Right atrium auricular region (tissue), 2 donors: ENCODE measurements around the gene DGLUCY. TPM values are rescaled to one million over a fixed set of nuclear protein-coding genes. Genes with fewer than 3 reads are reported as not detected.
"Not testable (repeated sequence)": the region's sequence is repeated elsewhere in the genome, so short reads cannot be mapped to it uniquely, and the experiment has no call there.

Experiments used
- DNase-seq: peaks from one replicate; pipeline ENCODE4 v3.0.0-alpha.2; 2019; ENCODE audit warnings: low spot score
- H3K27ac ChIP-seq, 2 donors: fragments of 200-600 bp; sonication (generic); 1 replicate in 1 of 2; 2 replicates in 1 of 2; pipeline ENCODE4 v1.5.1; 2016 to 2019
- H3K27me3 ChIP-seq, 2 donors: fragments of 200-600 bp; sonication (generic); one replicate each; pipeline versions ENCODE4 v1.5.1 to v1.6.0; 2017 to 2019
- H3K36me3 ChIP-seq: fragments of 200-600 bp; sonication (generic); one replicate; pipeline ENCODE4 v1.5.1; 2016
- H3K4me1 ChIP-seq, 2 donors: fragments of 200-600 bp; sonication (generic); one replicate each; pipeline versions ENCODE4 v1.5.1 to v1.6.0; 2017 to 2019
- H3K4me3 ChIP-seq, 2 donors: fragments of 200-600 bp; sonication (generic); 1 replicate in 1 of 2; 2 replicates in 1 of 2; pipeline ENCODE4 v1.5.1; 2017 to 2019; ENCODE audit warnings: mild to moderate bottlenecking in 1 of 2, moderate library complexity in 1 of 2
- H3K9me3 ChIP-seq, 2 donors: fragments of 200-600 bp; sonication (generic); one replicate each; pipeline ENCODE4 v1.5.1; 2019
- total RNA-seq, 2 donors: library from RNA; depleted of rRNA; stranded (reverse); fragments of >200 nt; gene quantifications; one replicate each; pipeline ENCODE4 v1.1.0, GENCODE V29; 2016
- TF ChIP-seq, protein P1 (sequence below), 2 donors: fragments of 200-600 bp; sonication (generic); IDR thresholded peaks; one replicate each; pipeline ENCODE4 v1.5.1; 2019; ENCODE audit warnings: antibody characterized with exemption in 2 of 2

DGLUCY gene
- total RNA-seq, 2 donors from 2014 or later: 81.8 to 136 TPM

DNA sequence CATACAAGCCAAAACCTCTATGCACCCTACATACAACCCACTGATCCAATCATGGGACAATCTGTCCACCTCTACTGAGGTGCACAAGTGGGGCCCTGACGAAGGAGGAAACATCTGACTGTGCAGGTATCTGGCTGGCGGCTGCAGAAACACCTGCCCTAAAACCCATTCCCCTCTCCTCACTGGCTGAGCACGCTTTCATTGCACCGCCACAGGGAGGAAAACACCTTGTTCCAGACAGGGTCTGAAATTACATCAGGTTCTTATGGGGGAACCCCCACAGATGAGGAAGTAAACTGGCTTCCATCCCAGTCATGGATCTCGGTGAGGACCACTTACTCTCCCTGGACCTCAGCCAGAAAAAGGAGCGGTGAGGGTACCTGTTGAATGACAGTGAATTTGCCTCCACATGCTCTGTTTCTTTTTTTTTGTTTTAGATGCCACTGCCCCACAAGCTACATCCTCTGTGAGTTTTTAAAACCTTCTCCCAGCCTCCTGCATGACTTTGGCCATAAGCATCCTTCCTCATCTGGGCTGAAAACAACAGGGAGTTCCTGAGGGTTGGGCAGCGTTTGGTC is 23.8 kb upstream of the DGLUCY start:
- no peak for DNase-seq
- no peaks in the 10 kb centered on the region for H3K36me3 ChIP-seq
- TF ChIP-seq, protein P1, sequence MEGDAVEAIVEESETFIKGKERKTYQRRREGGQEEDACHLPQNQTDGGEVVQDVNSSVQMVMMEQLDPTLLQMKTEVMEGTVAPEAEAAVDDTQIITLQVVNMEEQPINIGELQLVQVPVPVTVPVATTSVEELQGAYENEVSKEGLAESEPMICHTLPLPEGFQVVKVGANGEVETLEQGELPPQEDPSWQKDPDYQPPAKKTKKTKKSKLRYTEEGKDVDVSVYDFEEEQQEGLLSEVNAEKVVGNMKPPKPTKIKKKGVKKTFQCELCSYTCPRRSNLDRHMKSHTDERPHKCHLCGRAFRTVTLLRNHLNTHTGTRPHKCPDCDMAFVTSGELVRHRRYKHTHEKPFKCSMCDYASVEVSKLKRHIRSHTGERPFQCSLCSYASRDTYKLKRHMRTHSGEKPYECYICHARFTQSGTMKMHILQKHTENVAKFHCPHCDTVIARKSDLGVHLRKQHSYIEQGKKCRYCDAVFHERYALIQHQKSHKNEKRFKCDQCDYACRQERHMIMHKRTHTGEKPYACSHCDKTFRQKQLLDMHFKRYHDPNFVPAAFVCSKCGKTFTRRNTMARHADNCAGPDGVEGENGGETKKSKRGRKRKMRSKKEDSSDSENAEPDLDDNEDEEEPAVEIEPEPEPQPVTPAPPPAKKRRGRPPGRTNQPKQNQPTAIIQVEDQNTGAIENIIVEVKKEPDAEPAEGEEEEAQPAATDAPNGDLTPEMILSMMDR (IDR thresholded peaks at IDR 0.05): no peak
- H3K4me1 ChIP-seq: no peaks in the 10 kb centered on the region
- no peaks in the 10 kb centered on the region for H3K27me3 ChIP-seq
- H3K27ac ChIP-seq: no peak overlapping the region
- no peaks in the 10 kb centered on the region for H3K9me3 ChIP-seq
- H3K4me3 ChIP-seq: no peak overlapping the region

DNA sequence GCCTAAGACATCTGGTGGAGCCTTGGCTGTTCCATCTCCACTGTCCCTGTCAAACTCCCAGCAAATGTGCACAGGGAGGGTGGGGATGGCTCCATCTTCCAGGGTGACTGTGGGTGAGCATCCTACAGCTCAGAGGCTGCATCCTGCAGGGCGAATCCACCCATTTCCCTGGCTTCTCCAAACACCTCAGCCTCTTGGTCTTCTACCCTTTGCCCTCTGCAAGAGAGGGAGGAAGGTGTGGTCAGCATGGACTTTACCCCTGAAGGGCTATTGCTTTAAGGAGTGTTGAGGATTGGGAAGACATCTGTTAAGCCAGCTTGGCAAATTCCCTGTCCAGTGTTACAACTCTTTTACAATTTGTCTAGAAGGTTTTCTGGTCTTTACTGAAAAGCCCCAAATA is 23.1 kb upstream of the DGLUCY start:
- H3K36me3 ChIP-seq: no peaks in the 10 kb centered on the region
- no peaks in the 10 kb centered on the region for H3K4me1 ChIP-seq
- H3K27ac ChIP-seq: no peak overlapping the region
- H3K4me3 ChIP-seq: no peak overlapping the region
- H3K9me3 ChIP-seq: no peaks in the 10 kb centered on the region
- DNase-seq: no peak
- no peaks in the 10 kb centered on the region for H3K27me3 ChIP-seq
- TF ChIP-seq, protein P1 (IDR thresholded peaks at IDR 0.05): no peak

DNA sequence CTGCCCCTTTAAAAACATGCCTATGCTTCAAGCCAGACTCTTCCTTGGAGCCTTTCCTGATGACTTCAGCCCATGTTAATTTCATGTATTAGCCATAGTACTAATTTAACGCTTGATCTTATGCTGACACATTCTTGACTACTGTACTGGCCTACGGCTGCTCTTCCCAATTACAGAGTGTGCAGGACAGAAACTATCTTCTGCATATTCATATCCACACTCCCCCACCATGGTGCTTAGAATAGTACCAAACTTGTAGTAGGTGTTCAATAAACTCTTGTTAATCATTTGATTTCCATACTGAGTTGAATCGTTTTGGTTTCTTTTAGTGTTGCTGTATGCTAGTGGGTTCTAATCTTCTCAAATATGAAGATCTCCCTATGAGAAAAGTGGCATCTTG is 21.8 kb upstream of the DGLUCY start:
- H3K4me3 ChIP-seq: no peak overlapping the region
- no peak overlapping the region for H3K27ac ChIP-seq
- no peaks in the 10 kb centered on the region for H3K27me3 ChIP-seq
- DNase-seq: no peak
- no peaks in the 10 kb centered on the region for H3K36me3 ChIP-seq
- H3K9me3 ChIP-seq: no peaks in the 10 kb centered on the region
- H3K4me1 ChIP-seq: no peaks in the 10 kb centered on the region
- TF ChIP-seq, protein P1 (IDR thresholded peaks at IDR 0.05): no peak

DNA sequence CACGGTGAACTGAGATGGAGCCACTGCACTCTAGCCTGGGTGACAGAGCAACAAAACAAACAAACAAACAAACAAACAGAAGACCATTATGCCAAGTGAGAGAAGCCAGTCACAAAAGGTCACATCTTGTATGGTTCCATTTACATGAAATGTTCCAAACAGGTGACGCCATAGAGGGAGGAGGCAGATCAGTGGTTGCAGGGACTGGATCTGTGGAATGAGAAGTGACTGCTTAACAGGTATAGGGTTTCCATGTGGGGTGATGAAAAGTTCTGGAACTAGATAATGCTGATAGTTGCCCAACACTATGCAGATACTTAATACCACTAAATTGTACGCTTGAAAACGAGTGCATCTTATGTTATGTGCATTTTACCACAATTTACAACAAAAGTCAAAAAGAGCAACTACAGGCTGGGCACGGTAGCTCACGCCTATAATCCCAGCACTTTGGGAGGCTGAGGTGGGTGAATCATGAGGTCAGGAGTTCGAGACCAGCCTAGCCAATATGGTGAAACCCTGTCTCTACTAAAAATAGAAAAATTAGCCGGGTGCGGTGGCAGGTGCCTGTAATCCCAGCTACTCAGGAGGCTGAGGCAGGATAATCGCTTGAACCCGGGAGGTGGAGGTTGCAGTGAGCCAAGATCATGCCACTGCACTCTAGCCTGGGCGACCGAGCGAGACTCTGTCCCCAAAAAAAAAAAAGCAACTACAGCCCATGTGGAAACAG is 20.0 kb upstream of the DGLUCY start:
- H3K9me3 ChIP-seq, DNase-seq, H3K27ac ChIP-seq, H3K4me3 ChIP-seq, H3K27me3 ChIP-seq, H3K36me3 ChIP-seq, H3K4me1 ChIP-seq: not testable (repeated sequence)

DNA sequence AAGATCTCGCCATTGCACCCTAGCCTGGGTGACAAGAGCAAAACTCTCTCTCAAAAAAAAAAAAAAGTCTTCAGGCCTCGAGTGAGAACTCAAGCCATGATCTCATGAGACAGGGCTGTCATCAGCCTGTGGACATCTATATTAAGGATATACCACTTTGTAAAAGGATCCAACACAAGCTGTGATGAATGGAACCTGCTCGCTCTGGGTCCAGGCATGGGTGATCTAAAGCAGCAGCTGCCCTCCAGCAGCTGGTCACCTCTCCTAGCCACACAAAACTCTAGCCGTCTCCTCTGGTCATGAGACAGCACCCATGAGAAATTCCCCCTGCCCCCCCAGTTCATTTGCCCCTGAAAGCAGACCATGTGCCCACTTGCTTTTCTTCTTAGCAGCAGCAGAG is 19.1 kb upstream of the DGLUCY start:
- Histone ChIP-seq H3K36me3 (no peaks in the 10 kb centered on the region), H3K27ac (no peak overlapping the region), H3K9me3 (no peaks in the 10 kb centered on the region), H3K27me3 (no peaks in the 10 kb centered on the region), H3K4me1 (no peaks in the 10 kb centered on the region), H3K4me3 (no peak overlapping the region)
- TF ChIP-seq, protein P1 (IDR thresholded peaks at IDR 0.05): no peak
- DNase-seq: no peak

DNA sequence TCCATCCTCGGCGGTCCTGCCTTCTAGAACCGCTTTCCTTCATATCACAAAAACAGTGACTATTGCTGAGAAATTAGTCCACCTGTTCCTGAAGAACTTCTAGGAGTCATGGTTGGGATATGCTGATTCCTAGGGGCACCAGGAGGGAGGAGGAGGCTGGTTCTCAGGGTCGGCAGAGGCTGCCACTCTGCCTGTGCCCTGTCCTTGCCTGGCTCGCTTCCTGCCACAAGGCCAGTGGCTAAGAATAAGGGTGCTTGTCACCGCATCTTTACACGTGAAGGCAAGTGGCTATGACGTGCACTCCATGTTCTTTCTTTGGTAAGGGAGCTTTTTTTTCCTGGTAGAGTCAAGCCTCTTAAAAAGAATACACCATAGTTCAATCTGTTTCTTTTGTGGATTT is 18.7 kb upstream of the DGLUCY start:
- H3K4me3 ChIP-seq: no peak overlapping the region
- no peak for DNase-seq
- no peaks in the 10 kb centered on the region for H3K27me3 ChIP-seq
- no peaks in the 10 kb centered on the region for H3K36me3 ChIP-seq
- no peaks in the 10 kb centered on the region for H3K4me1 ChIP-seq
- TF ChIP-seq, protein P1 (IDR thresholded peaks at IDR 0.05): no peak
- H3K9me3 ChIP-seq: no peaks in the 10 kb centered on the region
- no peak overlapping the region for H3K27ac ChIP-seq

DNA sequence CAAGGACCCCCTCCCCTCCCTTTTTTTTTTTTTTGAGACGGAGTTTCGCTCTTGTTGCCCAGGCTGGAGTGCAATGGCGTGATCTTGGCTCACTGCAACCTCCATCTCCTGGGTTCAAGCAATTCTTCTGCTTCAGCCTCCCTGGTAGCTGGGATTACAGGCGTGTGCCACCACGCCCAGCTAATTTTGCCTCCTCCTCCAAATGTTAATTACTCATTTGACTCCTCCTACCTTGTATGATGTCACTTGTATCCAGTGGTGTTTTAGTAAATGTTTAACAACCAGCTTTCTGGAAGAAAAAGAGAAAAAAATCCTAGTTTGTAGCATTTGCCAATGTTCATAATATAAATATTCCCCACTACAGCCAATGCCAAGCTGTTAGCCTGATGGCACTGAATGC is 16.2 kb upstream of the DGLUCY start:
- not testable (repeated sequence) for H3K9me3 ChIP-seq, H3K4me3 ChIP-seq, H3K27me3 ChIP-seq, DNase-seq, H3K4me1 ChIP-seq, H3K36me3 ChIP-seq, H3K27ac ChIP-seq
